ENCODE measurements around the gene BCL2L2.

The BCL2L2 gene

DNA sequence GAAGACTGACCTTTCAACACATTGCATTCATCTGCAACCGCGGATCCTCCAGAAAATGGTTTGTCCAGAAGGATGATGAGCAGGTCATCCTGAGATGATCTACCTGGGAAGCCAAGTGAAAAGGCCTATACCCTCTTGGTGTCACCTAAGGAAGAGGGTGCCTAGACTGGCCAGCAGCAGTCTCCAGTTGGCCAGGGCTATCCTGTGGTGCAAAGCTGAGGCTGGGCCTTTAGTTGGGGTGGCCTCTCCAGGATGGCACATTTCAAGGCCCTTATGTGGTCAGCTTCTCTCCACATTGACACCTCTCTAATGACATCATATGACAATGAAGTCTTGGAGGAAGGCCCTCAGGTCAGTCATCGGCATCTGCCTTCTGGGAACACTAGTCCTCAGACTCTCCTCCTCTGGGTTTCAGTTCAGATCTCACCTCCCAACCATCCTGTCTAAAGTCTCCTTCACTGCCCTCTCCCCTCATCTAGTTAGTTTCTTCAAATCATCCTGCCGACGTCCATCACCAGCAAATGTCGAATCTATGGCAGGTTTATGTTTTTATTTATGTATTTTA is 49.3 kb downstream of the BCL2L2 start:
- no peak for DNase-seq (ENCODE audit: low read depth)

DNA sequence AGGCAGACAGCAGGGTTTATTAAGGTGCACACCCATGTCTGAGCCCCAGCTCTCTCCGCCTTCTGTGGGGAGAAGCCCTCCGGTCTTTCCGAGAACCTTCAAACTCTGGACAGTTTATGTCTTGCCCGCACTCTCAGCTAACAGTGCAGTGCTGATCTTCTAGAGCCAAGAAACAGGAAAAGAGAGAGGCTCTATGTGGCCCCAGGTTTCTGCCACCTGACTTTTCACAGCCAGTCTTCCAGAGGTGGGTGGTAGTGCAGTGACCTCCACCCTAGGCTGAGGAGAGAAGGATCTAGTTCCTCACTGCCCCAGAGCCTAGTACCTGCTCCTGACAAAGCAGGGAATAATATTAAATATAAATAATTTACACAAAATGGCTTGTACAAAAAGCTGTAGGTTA is 50.0 kb downstream of the BCL2L2 start:
- no peak for DNase-seq (ENCODE audit: low read depth)

DNA sequence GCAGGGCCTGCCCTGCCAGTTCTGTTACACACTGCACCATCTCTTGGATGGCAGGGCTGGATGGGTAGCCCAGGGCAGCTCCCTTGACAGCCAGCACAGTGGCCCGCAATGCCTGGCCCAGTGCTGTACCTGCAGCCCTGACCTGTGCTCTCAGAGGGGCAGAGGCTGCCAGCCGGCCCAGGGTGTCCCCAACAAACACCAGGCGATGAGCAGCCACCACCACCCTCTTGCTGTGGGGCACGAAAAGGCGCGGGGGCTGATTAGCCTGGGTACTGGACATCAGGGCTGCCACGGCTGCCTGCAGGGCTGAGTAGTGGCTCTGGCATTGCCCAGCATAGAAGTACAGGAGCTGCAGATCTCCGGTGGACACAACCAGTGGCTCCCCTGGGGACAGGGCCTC is 50.6 kb downstream of the BCL2L2 start:
- no peak for DNase-seq (ENCODE audit: low read depth)

DNA sequence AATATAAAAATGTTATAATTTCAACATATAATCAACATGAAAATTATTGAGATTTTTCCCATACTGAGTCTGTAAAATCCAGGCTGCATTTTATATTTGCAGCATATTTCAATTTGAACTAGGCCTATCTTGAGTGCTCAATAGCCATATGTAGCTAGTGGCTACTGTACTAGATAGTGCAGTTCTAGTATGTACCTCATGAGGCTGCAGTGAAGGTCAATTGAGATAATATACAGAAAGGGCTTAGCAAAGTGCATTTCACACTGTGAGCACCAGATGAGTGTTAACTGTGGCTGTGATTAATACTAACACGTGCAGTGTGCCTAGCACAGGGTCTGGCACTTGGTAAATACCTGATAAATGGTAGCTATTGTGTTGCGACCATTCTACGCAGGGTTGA is 51.4 kb downstream of the BCL2L2 start:
- no peak for DNase-seq (ENCODE audit: low read depth)

DNA sequence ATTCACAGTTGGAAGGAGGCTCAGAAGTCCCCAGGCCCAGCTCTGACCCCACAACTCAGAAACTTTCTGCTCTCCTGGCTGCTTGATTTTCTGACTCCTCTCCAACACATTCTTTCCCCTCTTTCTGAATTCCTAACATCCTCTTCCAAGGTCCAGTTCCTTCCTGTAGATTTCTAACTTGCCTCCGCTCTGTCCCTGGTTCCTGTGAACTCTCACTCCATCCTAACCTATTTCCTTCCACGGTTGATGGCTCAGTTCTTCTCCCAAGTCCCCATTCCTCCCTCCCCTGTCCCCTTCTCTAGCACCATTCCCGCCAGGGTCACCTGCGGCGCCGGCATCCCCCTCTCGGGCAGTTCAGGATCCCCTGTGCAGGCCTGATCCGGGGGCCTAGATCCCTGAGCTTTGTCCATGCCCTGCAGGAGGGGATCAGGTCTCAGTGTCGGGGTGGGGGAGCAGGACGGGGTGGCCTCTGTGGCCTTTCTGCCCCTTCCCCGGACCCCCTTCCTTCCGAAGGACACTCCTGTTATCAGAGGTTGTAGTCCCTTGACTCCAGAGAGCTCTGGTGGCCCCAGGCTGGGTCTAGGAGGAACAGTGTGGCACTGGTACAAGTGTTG is 52.0 kb downstream of the BCL2L2 start:
- no peak for DNase-seq (ENCODE audit: low read depth)

DNA sequence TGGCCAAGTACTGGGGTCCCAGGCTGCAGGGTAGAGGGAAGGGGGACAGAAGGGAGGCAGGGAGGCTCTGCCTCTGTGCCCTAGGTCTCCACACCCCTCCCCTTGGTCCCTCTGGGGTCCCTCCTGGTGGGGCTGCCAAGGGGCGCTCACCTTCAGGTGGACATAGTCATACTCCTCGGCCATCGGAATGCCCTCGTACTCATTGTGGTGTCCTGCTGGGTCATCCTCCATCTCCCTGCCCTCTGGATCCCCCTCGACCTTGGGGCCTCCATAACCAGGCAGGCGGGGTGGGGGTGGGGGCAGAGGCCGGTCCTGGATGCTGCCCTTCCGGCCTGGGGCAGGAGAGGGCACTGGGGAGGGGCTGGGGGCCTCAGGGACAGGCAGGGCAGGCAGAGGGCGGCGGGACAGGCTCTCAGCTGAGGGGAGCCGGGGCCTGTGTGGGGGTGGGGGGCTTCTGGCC is 52.6 kb downstream of the BCL2L2 start:
- no peak for DNase-seq (ENCODE audit: low read depth)

DNA sequence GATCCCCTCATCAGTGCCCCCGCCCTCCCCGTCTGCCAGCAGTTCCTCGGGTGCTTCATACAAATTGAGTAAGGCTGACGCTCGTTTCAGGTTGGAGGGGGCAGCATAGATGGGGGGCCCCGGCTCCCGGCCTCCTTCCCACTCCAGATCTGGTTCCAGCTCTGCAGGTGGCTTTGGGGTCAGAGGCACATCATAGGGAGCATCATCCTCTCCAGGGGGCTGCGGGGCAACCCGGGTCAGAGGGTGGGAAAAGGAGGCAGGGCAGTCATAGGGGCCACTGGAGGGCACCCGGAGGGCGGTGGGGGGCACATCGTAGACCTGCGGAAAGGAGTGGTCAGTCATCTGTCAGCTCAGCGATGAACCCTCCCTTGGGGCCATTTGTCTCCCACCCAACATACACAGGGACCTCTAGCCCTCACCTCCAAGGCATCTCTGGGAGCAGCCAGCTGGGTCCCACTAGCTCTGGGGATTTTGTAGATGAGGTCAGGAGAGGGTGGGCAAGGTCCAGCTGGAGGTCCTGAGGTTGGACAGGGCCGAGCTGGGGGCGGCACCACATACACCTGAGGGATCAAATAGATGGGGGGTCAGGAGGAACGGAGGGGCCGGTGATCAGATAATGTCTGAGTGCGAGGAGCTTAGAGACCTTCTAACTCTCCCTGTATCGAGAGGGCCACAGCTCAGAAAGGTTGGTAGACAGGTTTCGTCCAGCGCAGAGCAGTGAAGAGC is 53.3 kb downstream of the BCL2L2 start:
- no peak for DNase-seq (ENCODE audit: low read depth)

DNA sequence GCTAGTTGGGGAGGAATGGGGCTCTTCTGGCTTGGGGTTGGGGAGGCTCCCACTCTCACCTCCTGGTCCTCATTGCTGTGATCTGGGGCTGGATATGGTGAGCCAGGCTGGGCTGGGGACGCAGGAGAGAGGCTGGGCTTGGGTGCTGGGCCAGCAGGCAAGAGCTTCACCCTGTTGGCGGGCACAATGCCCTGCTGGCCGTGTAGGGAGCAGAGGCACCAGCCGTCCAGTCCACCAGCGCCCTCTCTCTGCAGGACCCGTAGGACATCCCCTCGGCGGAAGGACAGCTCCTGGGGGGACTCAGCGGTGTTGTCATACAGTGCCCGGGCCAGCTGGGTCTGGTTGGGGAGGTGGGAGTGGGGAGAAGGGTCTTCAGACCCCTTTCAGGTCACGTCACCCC is 53.9 kb downstream of the BCL2L2 start:
- no peak for DNase-seq (ENCODE audit: low read depth)

DNA sequence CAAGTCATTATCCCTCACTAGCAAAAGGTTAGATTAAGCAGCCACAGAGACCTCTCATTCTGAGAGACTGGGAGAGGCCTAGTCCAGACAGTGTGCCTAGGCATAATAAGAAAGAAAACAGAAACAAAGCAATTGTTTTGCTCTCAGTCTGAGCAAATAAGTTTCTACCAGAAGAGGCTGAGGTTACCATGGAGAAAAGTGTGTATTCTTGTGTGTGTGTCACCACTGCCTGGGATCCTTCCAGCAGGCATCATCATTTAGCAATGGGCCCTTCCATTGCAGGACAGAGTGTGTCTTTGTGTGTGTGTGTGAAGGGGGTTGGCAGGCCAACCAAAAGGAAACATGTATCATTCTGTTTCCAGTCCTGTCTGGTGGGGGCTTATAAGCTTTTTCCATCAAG is 54.7 kb downstream of the BCL2L2 start:
- DNase-seq (ENCODE audit: low read depth): peak; percentile 55
